HG03575 (cell line): ENCODE results near the gene ZG16B.

Experiments
- ATAC-seq: cut with Tn5 transposase; IDR thresholded peaks from one replicate; pipeline ENCODE4 v1.9.1; 2021; ENCODE audit not compliant: unreplicated experiment, insufficient number of reproducible peaks, low FRiP score; ENCODE audit errors: extremely low read depth

The ZG16B gene, protein sequence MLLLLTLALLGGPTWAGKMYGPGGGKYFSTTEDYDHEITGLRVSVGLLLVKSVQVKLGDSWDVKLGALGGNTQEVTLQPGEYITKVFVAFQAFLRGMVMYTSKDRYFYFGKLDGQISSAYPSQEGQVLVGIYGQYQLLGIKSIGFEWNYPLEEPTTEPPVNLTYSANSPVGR

GRCh38 chr16:2829501-2830354 is at the start of gene ZG16B:
Gene ZG16B (plus strand): TSS chr16:2830303. CDS start chr16:2830442, 139 bp downstream.
- ATAC-seq, result no peak

- no peak for ATAC-seq
Observed at GRCh38 chr16:2782583-2783351, 47.3 kb upstream of the ZG16B start.

GRCh38 chr16:2783581-2784357 is 46.3 kb upstream of the ZG16B start:
- ATAC-seq, result no peak

- no peak for ATAC-seq
Observed at GRCh38 chr16:2784358-2785100, 45.6 kb upstream of the ZG16B start.

DNA sequence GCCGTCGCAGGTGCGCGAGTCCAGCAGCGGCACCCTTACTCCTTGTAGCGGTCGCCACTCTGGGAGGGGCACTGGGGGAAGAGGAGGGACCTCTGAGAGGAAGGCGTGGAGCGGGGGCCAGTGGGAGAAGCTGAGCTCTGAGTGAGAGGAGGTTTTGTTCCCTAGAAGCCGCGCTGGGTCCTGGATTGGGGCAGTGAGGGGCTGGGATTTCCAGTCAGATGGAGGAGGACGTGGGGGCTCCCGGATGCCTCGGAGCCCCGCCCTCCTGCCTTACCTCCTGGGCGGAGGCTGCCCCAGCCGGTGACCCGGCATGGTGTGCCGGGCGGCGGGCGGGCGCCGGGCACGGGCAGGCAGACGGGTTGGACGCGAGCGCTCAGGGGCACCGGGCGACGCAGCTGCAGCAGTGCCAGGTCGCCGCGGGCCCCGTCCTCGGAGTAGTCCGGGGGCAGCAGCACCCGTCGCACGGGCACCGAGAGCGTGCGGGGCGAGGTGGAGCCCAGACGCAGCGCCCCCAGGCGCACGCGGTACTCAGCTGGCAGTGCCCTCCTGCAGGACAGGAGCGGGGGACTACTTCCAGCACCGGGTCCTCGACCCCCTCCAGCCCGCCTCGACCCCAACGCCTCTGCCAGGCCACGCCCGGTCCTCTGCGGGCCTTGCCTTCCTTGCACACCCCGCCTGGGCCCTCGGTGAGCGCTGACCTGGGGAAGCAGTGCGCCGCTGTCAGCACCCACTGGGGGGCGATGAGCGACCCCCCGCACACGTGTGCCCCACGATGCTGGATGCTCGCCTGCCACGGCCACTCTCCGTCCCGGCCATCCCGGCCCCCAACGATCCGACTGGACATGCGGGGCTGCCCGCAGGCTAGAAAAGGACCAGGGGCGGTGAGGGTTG is 44.8 kb upstream of the ZG16B start:
- ATAC-seq, result no peak

- no peak for ATAC-seq
Observed at GRCh38 chr16:2786061-2786825, 43.9 kb upstream of the ZG16B start.

- no peak for ATAC-seq
Observed at GRCh38 chr16:2786826-2787151, 43.3 kb upstream of the ZG16B start.

GRCh38 chr16:2787406-2787805 is 42.7 kb upstream of the ZG16B start, which contains the start of gene PRSS33:
Gene PRSS33 (minus strand): TSS chr16:2787560. CDS start chr16:2786547, 1,013 bp downstream.
- ATAC-seq, result no peak

DNA sequence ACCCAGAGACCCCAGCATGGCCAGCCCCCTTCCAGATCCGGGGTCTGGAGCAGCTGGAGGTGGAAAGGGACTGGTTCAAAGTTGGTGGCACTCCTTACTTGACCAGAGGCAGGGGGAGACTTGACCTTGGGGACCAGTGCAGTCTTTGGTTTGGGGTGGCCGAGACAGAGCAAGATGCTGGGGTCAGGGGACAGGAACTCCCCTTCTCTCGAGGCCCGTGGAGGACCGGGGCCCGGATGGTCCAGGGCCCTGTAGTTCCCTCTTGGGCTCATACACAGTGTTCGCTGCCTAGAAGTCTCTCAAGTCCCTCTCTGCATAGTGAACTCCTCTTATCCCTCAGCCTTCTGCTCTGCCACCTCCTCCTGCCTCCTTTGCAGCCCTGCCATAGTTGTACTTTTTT is 42.1 kb upstream of the ZG16B start:
- ATAC-seq, result no peak

GRCh38 chr16:2790631-2791030 is 39.5 kb upstream of the ZG16B start:
- ATAC-seq, result no peak

GRCh38 chr16:2791174-2791573 is 38.9 kb upstream of the ZG16B start:
- ATAC-seq, result no peak

DNA sequence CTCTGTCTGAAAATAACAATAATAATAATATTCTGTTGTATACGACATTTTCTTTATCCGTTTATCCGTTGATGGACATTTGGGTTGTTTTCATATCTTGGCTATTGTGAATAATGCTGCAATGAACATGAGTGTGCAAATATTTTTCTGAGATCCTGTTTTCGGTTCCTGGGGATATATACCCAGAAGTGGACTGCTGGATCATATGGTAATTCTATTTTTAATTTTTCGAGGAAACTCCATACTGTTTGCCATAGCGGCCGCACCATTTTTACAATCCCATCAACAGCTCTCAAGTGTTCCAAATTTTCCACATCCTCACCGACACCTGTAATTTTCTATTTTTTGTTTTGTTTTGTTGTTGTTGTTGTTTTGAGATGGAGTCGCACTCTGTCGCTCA is 37.2 kb upstream of the ZG16B start:
- ATAC-seq, result no peak

DNA sequence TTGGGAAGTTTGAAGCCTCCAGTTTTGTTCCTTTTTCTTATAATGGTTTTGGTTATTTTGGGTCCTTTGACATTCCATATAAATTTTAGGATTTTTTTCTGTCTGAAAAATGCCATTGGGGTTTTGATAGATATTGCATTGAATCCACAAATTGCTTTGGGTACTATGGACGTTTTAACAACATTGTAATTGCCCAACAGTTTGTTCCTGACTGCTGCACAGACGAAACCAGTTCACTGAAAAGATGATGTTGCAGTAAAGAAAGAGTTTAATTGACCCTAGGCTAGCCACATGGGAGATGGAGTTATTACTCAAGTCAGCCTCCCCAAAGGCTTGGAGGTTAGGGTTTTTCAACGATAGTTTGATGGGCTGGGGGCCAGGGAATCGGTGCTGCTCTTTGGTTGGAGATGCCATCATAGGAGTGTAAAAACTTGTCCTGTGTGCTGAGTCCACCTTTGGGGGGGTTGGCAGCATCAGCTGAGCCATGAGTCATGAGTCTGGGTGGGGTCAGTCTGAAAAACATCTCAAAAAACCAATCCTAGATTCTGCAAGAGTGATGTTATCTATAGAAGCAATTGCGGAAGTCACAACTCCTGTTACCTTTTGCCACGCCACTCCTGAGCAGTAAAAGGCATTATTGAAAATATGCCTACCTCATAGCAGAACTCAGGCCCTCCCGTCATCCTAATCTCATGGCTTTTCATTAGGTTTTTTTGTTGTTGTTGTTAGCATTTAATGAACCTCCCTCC is 34.5 kb upstream of the ZG16B start:
- ATAC-seq, result no peak

- ATAC-seq, result no peak
Observed at GRCh38 chr16:2798723-2799204, 31.3 kb upstream of the ZG16B start.

GRCh38 chr16:2799205-2799858 is 30.8 kb upstream of the ZG16B start:
- no peak for ATAC-seq

DNA sequence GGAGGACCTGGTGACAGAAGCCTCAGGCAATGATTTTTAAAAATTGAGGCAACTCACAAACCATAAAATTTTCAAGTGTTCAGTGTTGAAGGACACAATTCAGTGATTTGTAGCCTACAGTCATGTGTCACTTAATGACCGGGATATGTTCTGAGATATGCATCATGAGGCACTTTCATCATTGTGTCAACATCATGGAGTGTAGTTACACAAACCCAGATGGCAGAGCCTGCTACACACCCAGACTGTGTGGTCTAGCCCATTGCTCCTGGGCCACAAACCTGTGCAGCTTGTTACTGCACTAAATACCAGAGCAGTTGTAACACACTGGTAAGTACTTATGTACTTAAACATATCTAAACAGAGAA is 30.3 kb upstream of the ZG16B start:
- no peak for ATAC-seq
